HL-60 (cell line): ENCODE data around the gene NOTCH2.
"Not testable (repeated sequence)": the region's sequence is repeated elsewhere in the genome, so short reads cannot be mapped to it uniquely, and the experiment has no call there.

Experiments used
- GABPA ChIP-seq: IDR thresholded peaks from 2 replicates; pipeline ENCODE4 v1.6.1; 2012; ENCODE audit warnings: low read depth
- POLR2AphosphoS5 ChIP-seq: IDR thresholded peaks from 2 replicates; pipeline ENCODE4 v1.6.1; 2012; ENCODE audit warnings: low read depth
- SPI1 ChIP-seq: IDR thresholded peaks from 2 replicates; pipeline ENCODE4 v1.6.1; 2012; ENCODE audit warnings: low read depth, mild to moderate bottlenecking, borderline replicate concordance
- TF ChIP-seq, protein P1 (sequence below): IDR thresholded peaks from one replicate; pipeline ENCODE4 v1.5.1; 2011; ENCODE audit warnings: low read length, control low read depth, inconsistent platforms; ENCODE audit not compliant: insufficient read depth
- TF ChIP-seq, protein P2 (sequence below): IDR thresholded peaks from 2 replicates; pipeline ENCODE4 v1.6.1; 2012; ENCODE audit warnings: low read depth; ENCODE audit not compliant: insufficient replicate concordance

DNA sequence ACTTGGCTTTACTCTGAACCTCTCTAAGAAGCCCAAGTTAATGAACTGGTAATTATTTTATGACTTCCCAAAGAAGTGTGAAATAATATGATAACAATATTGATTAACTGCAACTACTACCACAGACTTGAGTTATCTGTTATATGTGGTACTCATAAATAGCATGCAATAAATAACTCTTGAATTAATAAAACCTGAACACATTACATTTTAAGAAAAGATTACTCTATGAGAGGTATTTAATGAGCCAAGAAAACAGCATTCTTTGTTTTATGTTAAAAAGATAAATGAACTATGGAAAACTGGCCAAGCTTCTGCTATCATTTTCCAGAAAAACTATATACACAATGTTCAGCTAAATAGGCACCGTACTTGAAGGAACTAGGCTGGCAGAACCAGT is 45.7 kb downstream of the NOTCH2 start:
- not testable (repeated sequence) for TF ChIP-seq SPI1, POLR2AphosphoS5, GABPA
- TF ChIP-seq, protein P1, sequence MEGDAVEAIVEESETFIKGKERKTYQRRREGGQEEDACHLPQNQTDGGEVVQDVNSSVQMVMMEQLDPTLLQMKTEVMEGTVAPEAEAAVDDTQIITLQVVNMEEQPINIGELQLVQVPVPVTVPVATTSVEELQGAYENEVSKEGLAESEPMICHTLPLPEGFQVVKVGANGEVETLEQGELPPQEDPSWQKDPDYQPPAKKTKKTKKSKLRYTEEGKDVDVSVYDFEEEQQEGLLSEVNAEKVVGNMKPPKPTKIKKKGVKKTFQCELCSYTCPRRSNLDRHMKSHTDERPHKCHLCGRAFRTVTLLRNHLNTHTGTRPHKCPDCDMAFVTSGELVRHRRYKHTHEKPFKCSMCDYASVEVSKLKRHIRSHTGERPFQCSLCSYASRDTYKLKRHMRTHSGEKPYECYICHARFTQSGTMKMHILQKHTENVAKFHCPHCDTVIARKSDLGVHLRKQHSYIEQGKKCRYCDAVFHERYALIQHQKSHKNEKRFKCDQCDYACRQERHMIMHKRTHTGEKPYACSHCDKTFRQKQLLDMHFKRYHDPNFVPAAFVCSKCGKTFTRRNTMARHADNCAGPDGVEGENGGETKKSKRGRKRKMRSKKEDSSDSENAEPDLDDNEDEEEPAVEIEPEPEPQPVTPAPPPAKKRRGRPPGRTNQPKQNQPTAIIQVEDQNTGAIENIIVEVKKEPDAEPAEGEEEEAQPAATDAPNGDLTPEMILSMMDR = not testable (repeated sequence)
- TF ChIP-seq, protein P2, sequence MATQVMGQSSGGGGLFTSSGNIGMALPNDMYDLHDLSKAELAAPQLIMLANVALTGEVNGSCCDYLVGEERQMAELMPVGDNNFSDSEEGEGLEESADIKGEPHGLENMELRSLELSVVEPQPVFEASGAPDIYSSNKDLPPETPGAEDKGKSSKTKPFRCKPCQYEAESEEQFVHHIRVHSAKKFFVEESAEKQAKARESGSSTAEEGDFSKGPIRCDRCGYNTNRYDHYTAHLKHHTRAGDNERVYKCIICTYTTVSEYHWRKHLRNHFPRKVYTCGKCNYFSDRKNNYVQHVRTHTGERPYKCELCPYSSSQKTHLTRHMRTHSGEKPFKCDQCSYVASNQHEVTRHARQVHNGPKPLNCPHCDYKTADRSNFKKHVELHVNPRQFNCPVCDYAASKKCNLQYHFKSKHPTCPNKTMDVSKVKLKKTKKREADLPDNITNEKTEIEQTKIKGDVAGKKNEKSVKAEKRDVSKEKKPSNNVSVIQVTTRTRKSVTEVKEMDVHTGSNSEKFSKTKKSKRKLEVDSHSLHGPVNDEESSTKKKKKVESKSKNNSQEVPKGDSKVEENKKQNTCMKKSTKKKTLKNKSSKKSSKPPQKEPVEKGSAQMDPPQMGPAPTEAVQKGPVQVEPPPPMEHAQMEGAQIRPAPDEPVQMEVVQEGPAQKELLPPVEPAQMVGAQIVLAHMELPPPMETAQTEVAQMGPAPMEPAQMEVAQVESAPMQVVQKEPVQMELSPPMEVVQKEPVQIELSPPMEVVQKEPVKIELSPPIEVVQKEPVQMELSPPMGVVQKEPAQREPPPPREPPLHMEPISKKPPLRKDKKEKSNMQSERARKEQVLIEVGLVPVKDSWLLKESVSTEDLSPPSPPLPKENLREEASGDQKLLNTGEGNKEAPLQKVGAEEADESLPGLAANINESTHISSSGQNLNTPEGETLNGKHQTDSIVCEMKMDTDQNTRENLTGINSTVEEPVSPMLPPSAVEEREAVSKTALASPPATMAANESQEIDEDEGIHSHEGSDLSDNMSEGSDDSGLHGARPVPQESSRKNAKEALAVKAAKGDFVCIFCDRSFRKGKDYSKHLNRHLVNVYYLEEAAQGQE = not testable (repeated sequence)
